Measurements from ENCODE around the gene CCDC85A. TPM values are rescaled to one million over a fixed set of nuclear protein-coding genes. Genes with fewer than 3 reads are reported as not detected.

CCDC85A gene
- polyA plus RNA-seq, 3 donors = 0.76 to 6.2 (median 2.0) TPM

GRCh38 chr2:56229397-56230060 lies 45.7 kb downstream of the CCDC85A start:
- WGBS, 3 donors = 67 to 86% (median 78%) methylated on average over 6 of the region's 6 CpGs

GRCh38 chr2:56230156-56230555 lies 46.4 kb downstream of the CCDC85A start:
- WGBS, 3 donors = 58 to 72% (median 69%) methylated on average over 2 of the region's 2 CpGs

More at GRCh38 chr2:56229397-56230060, 45.7 kb downstream of the CCDC85A start:
- no peak overlapping the region for H3K27ac ChIP-seq (ENCODE audit: low read depth, low read length)

GRCh38 chr2:56231361-56231760 lies 47.6 kb downstream of the CCDC85A start:
- WGBS, 3 donors = 86 to 93% (median 91%) methylated on average over 3 of the region's 3 CpGs
- H3K27ac ChIP-seq (ENCODE audit: low read depth, low read length) = no peak overlapping the region

More at GRCh38 chr2:56230156-56230555, 46.4 kb downstream of the CCDC85A start:
- no peak overlapping the region for H3K27ac ChIP-seq (ENCODE audit: low read depth, low read length)

- H3K27ac ChIP-seq (ENCODE audit: low read depth, low read length) = no peak overlapping the region
- WGBS, 3 donors = 90 to 93% (median 93%) methylated on average over 2 of the region's 2 CpGs
Measured at GRCh38 chr2:56232912-56233311, 49.1 kb downstream of the CCDC85A start.

- H3K27ac ChIP-seq (ENCODE audit: low read depth, low read length) = no peak overlapping the region
- WGBS, 3 donors = 58 to 80% (median 76%) methylated on average over 2 of the region's 2 CpGs
Measured at GRCh38 chr2:56234241-56234640, 50.5 kb downstream of the CCDC85A start.

- WGBS, 3 donors = 52 to 68% (median 59%) methylated on average over 2 of the region's 2 CpGs
- no peak overlapping the region for H3K27ac ChIP-seq (ENCODE audit: low read depth, low read length)
Measured at GRCh38 chr2:56239030-56239429, 55.2 kb downstream of the CCDC85A start.

- no peak overlapping the region for H3K27ac ChIP-seq (ENCODE audit: low read depth, low read length)
- 42 to 59% (median 57%) methylated on average over 1 of the region's 1 CpG for WGBS, 3 donors
Measured at GRCh38 chr2:56239437-56239836, 55.6 kb downstream of the CCDC85A start.

GRCh38 chr2:56240210-56240609 lies 56.4 kb downstream of the CCDC85A start:
- 81 to 95% (median 92%) methylated on average over 5 of the region's 5 CpGs for WGBS, 3 donors
- no peak overlapping the region for H3K27ac ChIP-seq (ENCODE audit: low read depth, low read length)

- 0 to 53% (median 0%) methylated on average over 1 of the region's 1 CpG for WGBS, 3 donors
- H3K27ac ChIP-seq (ENCODE audit: low read depth, low read length) = no peak overlapping the region
Measured at GRCh38 chr2:56244506-56244905, 60.7 kb downstream of the CCDC85A start.

GRCh38 chr2:56244911-56245530 lies 61.2 kb downstream of the CCDC85A start:
- WGBS, 3 donors = 86 to 97% (median 87%) methylated on average over 1 of the region's 1 CpG
- H3K27ac ChIP-seq (ENCODE audit: low read depth, low read length) = no peak overlapping the region

- no peak overlapping the region for H3K27ac ChIP-seq (ENCODE audit: low read depth, low read length)
- WGBS, 3 donors = 65 to 74% (median 74%) methylated on average over 5 of the region's 5 CpGs
Measured at GRCh38 chr2:56248965-56249742, 65.4 kb downstream of the CCDC85A start.

GRCh38 chr2:56250153-56250729 lies 66.5 kb downstream of the CCDC85A start:
- 72 to 88% (median 83%) methylated on average over 2 of the region's 2 CpGs for WGBS, 3 donors

GRCh38 chr2:56260415-56260814 lies 76.6 kb downstream of the CCDC85A start:
- WGBS, 3 donors = 23 to 63% (median 60%) methylated on average over 1 of the region's 1 CpG
- H3K27ac ChIP-seq (ENCODE audit: low read depth, low read length) = no peak overlapping the region

More at GRCh38 chr2:56250153-56250729, 66.5 kb downstream of the CCDC85A start:
- no peak overlapping the region for H3K27ac ChIP-seq (ENCODE audit: low read depth, low read length)

GRCh38 chr2:56262241-56262640 lies 78.5 kb downstream of the CCDC85A start:
- 69 to 83% (median 82%) methylated on average over 1 of the region's 1 CpG for WGBS, 3 donors

GRCh38 chr2:56263876-56264275 lies 80.1 kb downstream of the CCDC85A start:
- 82 to 90% (median 89%) methylated on average over 2 of the region's 2 CpGs for WGBS, 3 donors
- no peak overlapping the region for H3K27ac ChIP-seq (ENCODE audit: low read depth, low read length)

More at GRCh38 chr2:56262241-56262640, 78.5 kb downstream of the CCDC85A start:
- H3K27ac ChIP-seq (ENCODE audit: low read depth, low read length) = no peak overlapping the region

GRCh38 chr2:56266761-56267414 lies 83.1 kb downstream of the CCDC85A start:
- 76 to 82% (median 81%) methylated on average over 5 of the region's 5 CpGs for WGBS, 3 donors
- H3K27ac ChIP-seq (ENCODE audit: low read depth, low read length) = no peak overlapping the region

- WGBS, 3 donors = 91 to 93% (median 93%) methylated on average over 3 of the region's 3 CpGs
Measured at GRCh38 chr2:56267415-56267788, 83.6 kb downstream of the CCDC85A start.

GRCh38 chr2:56268856-56269255 lies 85.1 kb downstream of the CCDC85A start:
- WGBS, 3 donors = 67 to 77% (median 75%) methylated on average over 2 of the region's 2 CpGs
- no peak overlapping the region for H3K27ac ChIP-seq (ENCODE audit: low read depth, low read length)

More at GRCh38 chr2:56267415-56267788, 83.6 kb downstream of the CCDC85A start:
- no peak overlapping the region for H3K27ac ChIP-seq (ENCODE audit: low read depth, low read length)

Data from adipose tissue (tissue), 3 donors.